ENCODE data around the gene PADI6. TPM values are rescaled to one million over a fixed set of nuclear protein-coding genes. Genes with fewer than 3 reads are reported as not detected.

The PADI6 gene
- total and polyA plus RNA-seq, 9 of the 15 experiments (the other 6 are each of a cell fraction or from before 2014, with no cell fraction given), result not detected

DNA sequence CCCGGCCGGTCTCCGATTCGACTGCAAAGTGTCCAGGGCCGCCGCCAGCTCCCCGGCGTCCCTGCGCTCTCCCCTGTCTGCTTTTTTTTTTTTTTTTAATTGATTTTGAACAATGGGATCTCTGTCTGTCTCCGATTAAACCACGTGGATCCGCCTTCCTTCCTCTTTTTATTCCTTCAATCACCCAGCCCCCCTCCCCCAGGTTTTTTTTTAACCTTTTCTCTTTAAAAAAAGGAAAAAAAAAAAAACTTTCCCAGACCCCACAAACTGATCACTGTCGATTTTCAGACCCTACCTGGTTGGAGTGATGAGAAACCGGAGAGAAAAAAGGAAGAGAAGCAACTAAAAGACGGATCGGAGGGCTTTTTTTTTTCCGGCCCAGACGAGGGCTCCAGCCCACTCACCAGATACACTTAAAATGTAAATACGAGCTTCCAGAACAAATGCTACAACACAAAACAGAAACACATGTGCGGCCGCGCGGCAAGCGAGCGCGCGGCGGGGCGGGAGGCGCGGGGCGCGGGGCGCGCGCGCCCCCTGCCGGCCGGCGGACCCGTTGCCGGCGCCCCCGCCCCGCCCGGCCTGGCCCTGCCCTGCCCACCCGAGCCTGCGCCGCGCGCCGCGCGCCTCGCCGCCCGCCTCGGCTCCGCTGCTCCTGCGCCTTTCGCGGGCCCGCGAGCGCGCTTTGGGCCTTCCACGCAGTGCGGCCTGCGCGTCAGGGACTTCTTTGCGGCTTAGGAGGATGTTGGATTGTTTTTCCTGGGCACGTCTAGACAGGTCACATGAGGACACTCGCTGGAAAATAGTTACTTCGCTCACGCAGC lies 67.5 kb downstream of the PADI6 start, which contains the start of gene RCC2 (continued):
- TF ChIP-seq, protein P1, sequence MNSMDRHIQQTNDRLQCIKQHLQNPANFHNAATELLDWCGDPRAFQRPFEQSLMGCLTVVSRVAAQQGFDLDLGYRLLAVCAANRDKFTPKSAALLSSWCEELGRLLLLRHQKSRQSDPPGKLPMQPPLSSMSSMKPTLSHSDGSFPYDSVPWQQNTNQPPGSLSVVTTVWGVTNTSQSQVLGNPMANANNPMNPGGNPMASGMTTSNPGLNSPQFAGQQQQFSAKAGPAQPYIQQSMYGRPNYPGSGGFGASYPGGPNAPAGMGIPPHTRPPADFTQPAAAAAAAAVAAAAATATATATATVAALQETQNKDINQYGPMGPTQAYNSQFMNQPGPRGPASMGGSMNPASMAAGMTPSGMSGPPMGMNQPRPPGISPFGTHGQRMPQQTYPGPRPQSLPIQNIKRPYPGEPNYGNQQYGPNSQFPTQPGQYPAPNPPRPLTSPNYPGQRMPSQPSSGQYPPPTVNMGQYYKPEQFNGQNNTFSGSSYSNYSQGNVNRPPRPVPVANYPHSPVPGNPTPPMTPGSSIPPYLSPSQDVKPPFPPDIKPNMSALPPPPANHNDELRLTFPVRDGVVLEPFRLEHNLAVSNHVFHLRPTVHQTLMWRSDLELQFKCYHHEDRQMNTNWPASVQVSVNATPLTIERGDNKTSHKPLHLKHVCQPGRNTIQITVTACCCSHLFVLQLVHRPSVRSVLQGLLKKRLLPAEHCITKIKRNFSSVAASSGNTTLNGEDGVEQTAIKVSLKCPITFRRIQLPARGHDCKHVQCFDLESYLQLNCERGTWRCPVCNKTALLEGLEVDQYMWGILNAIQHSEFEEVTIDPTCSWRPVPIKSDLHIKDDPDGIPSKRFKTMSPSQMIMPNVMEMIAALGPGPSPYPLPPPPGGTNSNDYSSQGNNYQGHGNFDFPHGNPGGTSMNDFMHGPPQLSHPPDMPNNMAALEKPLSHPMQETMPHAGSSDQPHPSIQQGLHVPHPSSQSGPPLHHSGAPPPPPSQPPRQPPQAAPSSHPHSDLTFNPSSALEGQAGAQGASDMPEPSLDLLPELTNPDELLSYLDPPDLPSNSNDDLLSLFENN (IDR thresholded peaks at IDR 0.05; ENCODE audit: low read depth in 2 of 2, low read length in 2 of 2), result no peak
- TF ChIP-seq, protein P2, sequence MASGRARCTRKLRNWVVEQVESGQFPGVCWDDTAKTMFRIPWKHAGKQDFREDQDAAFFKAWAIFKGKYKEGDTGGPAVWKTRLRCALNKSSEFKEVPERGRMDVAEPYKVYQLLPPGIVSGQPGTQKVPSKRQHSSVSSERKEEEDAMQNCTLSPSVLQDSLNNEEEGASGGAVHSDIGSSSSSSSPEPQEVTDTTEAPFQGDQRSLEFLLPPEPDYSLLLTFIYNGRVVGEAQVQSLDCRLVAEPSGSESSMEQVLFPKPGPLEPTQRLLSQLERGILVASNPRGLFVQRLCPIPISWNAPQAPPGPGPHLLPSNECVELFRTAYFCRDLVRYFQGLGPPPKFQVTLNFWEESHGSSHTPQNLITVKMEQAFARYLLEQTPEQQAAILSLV (tag; IDR thresholded peaks at IDR 0.05), result no peak
- peak; percentile 81 for TF ChIP-seq POLR2G (IDR thresholded peaks at IDR 0.05; ENCODE audit: low read depth, low read length)
- no peak; the same call in 1 of the 2 replicates for TF ChIP-seq ZNF431 (CRISPR knock-in tag; IDR thresholded peaks at IDR 0.05)
- no peak for TF ChIP-seq NONO (IDR thresholded peaks at IDR 0.05; ENCODE audit: low read depth in 2 of 2, low read length in 1 of 2)
- no peak for TF ChIP-seq ZNF445 (CRISPR knock-in tag; IDR thresholded peaks at IDR 0.05; ENCODE audit: low read depth)
- TF ChIP-seq BDP1 (IDR thresholded peaks at IDR 0.05; ENCODE audit: insufficient read depth, insufficient read length), result no peak
- no peak for TF ChIP-seq RBM17 (IDR thresholded peaks at IDR 0.05; ENCODE audit: borderline replicate concordance, low read depth, low read length)
- no peak for TF ChIP-seq CBX2 (IDR thresholded peaks at IDR 0.05; ENCODE audit: insufficient read depth, low read length, poor library complexity, severe bottlenecking)
- no peak for TF ChIP-seq ZNF224 (CRISPR knock-in tag; IDR thresholded peaks at IDR 0.05)
